HEK293 (cell line): ENCODE results near the gene SERTAD2.

Experiments
- CTCF ChIA-PET: fragments of 350-600 bp; formaldehyde crosslinking; extraction: SDS; loops from one replicate; lab custom pipeline; 2021; ENCODE audit warnings: antibody characterized with exemption; lab: Yijun Ruan, JAX
- POLR2A ChIA-PET: fragments of 300-600 bp; formaldehyde crosslinking; extraction: SDS; loops from one replicate; lab custom pipeline; 2020; ENCODE audit warnings: antibody characterized with exemption, inconsistent platforms; lab: Yijun Ruan, JAX
- H3K27ac ChIP-seq: fragments of 200-500 bp; sonication (Bioruptor generic); 2 replicates; pipeline ENCODE4 v1.5.1; 2014; ENCODE audit warnings: low read depth, low read length, control low read depth, inconsistent platforms; ENCODE audit errors: extremely low read depth
- H3K36me3 ChIP-seq, 2 experiments: fragments of 200-500 bp in 1 of 2; sonication (Bioruptor generic) in 1 of 2; 1 replicate in 1 of 2; 2 replicates in 1 of 2; pipeline ENCODE4 v1.5.1; 2014 to 2017; ENCODE audit warnings: inconsistent platforms in 2 of 2, low read length in 2 of 2; ENCODE audit not compliant: control insufficient read depth in 2 of 2, insufficient read depth in 1 of 2
- H3K4me1 ChIP-seq: fragments of 200-500 bp; sonication (Bioruptor generic); 2 replicates; pipeline ENCODE4 v1.5.1; 2014; ENCODE audit warnings: mild to moderate bottlenecking, low read length, inconsistent platforms; ENCODE audit not compliant: control insufficient read depth, insufficient read depth
- H3K4me3 ChIP-seq: 2 replicates; pipeline ENCODE4 v1.5.1; 2011; ENCODE audit warnings: low read depth, mild to moderate bottlenecking, control low read depth, low read length, moderate library complexity
- H3K9me3 ChIP-seq: fragments of 200-500 bp; sonication (Bioruptor generic); 2 replicates; pipeline ENCODE4 v1.5.1; 2014; ENCODE audit warnings: low read depth, low read length, inconsistent platforms; ENCODE audit not compliant: control insufficient read depth, insufficient read depth
- GLI4 ChIP-seq: fragments of 450-650 bp; formaldehyde crosslinking; IDR thresholded peaks from 2 replicates; pipeline ENCODE4 v1.5.1; 2016; ENCODE audit warnings: missing biosample characterization, missing genetic modification characterization
- TRIM28 ChIP-seq: IDR thresholded peaks from 2 replicates; pipeline ENCODE4 v1.6.1; 2011; ENCODE audit warnings: low read length, control low read depth, borderline replicate concordance
- ZNF138 ChIP-seq: fragments of 450-650 bp; formaldehyde crosslinking; IDR thresholded peaks from 2 replicates; pipeline ENCODE4 v1.5.1; 2016; ENCODE audit warnings: missing biosample characterization, missing genetic modification characterization, borderline replicate concordance
- ZNF202 ChIP-seq: fragments of 450-650 bp; formaldehyde crosslinking; IDR thresholded peaks from 2 replicates; pipeline ENCODE4 v1.5.1; 2016; ENCODE audit warnings: missing biosample characterization, missing genetic modification characterization, borderline replicate concordance
- ZNF214 ChIP-seq: fragments of 450-650 bp; formaldehyde crosslinking; IDR thresholded peaks from 2 replicates; pipeline ENCODE4 v1.5.1; 2017; ENCODE audit warnings: missing biosample characterization, mild to moderate bottlenecking, missing genetic modification characterization, borderline replicate concordance
- ZNF274 ChIP-seq, 2 experiments: fragments of 200-500 bp in 1 of 2; fragments of 450-650 bp in 1 of 2; sonication (Bioruptor generic) in 1 of 2; formaldehyde crosslinking in 1 of 2; IDR thresholded peaks; 2 replicates each; pipeline versions ENCODE4 v1.5.1 to v1.6.1; 2014 to 2016; ENCODE audit warnings: borderline replicate concordance in 1 of 2, inconsistent platforms in 1 of 2, low read length in 1 of 2, missing biosample characterization in 1 of 2, missing genetic modification characterization in 1 of 2
- ZNF335 ChIP-seq: fragments of 450-650 bp; formaldehyde crosslinking; conservative IDR thresholded peaks from 2 replicates; pipeline ENCODE4 v1.5.1; 2016; ENCODE audit warnings: missing biosample characterization, missing genetic modification characterization
- ZNF404 ChIP-seq: fragments of 450-650 bp; formaldehyde crosslinking; IDR thresholded peaks from 2 replicates; pipeline ENCODE4 v1.5.1; 2017; ENCODE audit warnings: missing biosample characterization, missing genetic modification characterization
- ZNF416 ChIP-seq: fragments of 450-650 bp; formaldehyde crosslinking; IDR thresholded peaks from 2 replicates; pipeline ENCODE4 v1.5.1; 2016; ENCODE audit warnings: missing biosample characterization, missing genetic modification characterization
- ZNF473 ChIP-seq: fragments of 450-650 bp; formaldehyde crosslinking; IDR thresholded peaks from 2 replicates; pipeline ENCODE4 v1.5.1; 2017; ENCODE audit warnings: missing biosample characterization, missing genetic modification characterization
- ZNF530 ChIP-seq: fragments of 450-650 bp; formaldehyde crosslinking; IDR thresholded peaks from 2 replicates; pipeline ENCODE4 v1.5.1; 2016; ENCODE audit warnings: low read depth, missing biosample characterization, missing genetic modification characterization
- ZNF560 ChIP-seq: fragments of 450-650 bp; formaldehyde crosslinking; IDR thresholded peaks from 2 replicates; pipeline ENCODE4 v1.5.1; 2017; ENCODE audit warnings: missing biosample characterization, missing genetic modification characterization, borderline replicate concordance
- ZNF610 ChIP-seq: fragments of 450-650 bp; formaldehyde crosslinking; IDR thresholded peaks from 2 replicates; pipeline ENCODE4 v1.5.1; 2016; ENCODE audit warnings: missing biosample characterization, missing genetic modification characterization, borderline replicate concordance
- ZNF76 ChIP-seq: fragments of 450-650 bp; formaldehyde crosslinking; IDR thresholded peaks from 2 replicates; pipeline ENCODE4; 2016; ENCODE audit warnings: low read depth, missing biosample characterization, missing genetic modification characterization, borderline replicate concordance
- TF ChIP-seq, protein P1 (sequence below): fragments of 450-650 bp; formaldehyde crosslinking; IDR thresholded peaks from 2 replicates; pipeline ENCODE4 v1.5.1; 2016; ENCODE audit warnings: missing biosample characterization, missing genetic modification characterization
- TF ChIP-seq, protein P2 (sequence below): fragments of 450-650 bp; formaldehyde crosslinking; IDR thresholded peaks from 2 replicates; pipeline ENCODE4 v1.5.1; 2016; ENCODE audit warnings: missing biosample characterization, missing genetic modification characterization

Gene SERTAD2

DNA sequence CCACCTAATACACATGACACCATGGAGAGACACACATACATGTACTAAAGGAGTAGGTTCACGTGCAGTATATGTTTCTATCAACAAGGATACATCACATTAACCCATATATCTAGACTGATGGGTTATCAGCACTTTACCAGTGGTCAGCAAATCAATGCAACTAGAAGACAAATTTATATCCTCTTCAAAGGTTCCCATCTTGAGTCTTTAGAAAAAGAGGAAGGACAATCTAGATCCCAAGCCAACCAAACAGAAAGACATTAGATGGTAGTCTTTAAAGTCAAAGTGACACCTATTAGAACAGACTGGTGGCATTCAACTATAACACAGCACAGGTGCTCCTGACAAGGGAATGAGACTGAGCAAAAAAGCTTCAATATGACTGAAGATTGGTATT, 13.8 kb upstream of the SERTAD2 start:
- TF ChIP-seq, protein P1, sequence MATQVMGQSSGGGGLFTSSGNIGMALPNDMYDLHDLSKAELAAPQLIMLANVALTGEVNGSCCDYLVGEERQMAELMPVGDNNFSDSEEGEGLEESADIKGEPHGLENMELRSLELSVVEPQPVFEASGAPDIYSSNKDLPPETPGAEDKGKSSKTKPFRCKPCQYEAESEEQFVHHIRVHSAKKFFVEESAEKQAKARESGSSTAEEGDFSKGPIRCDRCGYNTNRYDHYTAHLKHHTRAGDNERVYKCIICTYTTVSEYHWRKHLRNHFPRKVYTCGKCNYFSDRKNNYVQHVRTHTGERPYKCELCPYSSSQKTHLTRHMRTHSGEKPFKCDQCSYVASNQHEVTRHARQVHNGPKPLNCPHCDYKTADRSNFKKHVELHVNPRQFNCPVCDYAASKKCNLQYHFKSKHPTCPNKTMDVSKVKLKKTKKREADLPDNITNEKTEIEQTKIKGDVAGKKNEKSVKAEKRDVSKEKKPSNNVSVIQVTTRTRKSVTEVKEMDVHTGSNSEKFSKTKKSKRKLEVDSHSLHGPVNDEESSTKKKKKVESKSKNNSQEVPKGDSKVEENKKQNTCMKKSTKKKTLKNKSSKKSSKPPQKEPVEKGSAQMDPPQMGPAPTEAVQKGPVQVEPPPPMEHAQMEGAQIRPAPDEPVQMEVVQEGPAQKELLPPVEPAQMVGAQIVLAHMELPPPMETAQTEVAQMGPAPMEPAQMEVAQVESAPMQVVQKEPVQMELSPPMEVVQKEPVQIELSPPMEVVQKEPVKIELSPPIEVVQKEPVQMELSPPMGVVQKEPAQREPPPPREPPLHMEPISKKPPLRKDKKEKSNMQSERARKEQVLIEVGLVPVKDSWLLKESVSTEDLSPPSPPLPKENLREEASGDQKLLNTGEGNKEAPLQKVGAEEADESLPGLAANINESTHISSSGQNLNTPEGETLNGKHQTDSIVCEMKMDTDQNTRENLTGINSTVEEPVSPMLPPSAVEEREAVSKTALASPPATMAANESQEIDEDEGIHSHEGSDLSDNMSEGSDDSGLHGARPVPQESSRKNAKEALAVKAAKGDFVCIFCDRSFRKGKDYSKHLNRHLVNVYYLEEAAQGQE = 0 out of 2 replicates have a peak, but pooled peaks have one; percentile 33
- no peak for TF ChIP-seq ZNF473 (tag by site-specific recombination)
- no peak for TF ChIP-seq ZNF560
- ChIA-PET POLR2A (no interaction called here), CTCF (interaction anchor here (1.0 to 2.4 kb wide), 2 partner anchors 12 to 13 kb away, joined by 3 to 10 read pairs; partner anchors contain the start of gene SERTAD2)
- no peaks in the 10 kb centered on the region for H3K9me3 ChIP-seq
- no peaks in the 10 kb centered on the region for H3K36me3 ChIP-seq
- no peak overlapping the region for H3K4me3 ChIP-seq
- no peak overlapping the region for H3K27ac ChIP-seq
- peaks cover 4% of the 10 kb centered on the region for H3K4me1 ChIP-seq

DNA sequence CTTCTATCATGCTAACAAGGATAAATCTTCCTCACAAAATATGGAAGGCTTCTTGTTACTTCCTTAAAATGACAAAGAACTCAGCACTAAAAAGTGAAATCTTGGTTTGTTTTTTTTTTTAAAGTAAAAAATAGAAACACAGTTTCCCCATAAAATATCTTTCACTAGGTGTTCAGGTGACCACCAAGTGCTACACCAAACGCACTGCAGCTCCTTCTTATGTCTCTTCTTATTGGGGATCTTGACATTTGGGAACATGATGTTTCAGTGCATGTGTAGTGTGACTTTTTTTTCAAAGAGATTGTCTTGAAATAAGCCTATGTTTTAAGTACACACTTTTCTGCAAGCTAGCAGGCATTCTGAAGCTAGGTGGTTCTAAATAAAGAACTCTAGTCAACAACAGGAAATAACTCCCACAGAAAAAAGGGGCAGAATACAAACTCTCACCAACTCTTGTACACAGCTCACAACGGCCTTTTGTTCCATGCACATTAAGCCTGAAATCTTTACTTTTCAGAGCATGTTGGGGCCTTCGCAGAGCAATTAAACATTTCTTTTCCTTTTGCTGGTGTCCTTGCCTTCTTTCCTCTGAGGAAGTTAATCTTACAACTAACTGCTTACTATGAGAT, 13.2 kb upstream of the SERTAD2 start:
- Histone ChIP-seq H3K4me1 (0 out of 2 replicates have a peak, but pooled peaks cover 3% of the 10 kb centered on the region), H3K4me3 (no peak overlapping the region), H3K27ac (no peak overlapping the region), H3K36me3 (no peaks in the 10 kb centered on the region), H3K9me3 (no peaks in the 10 kb centered on the region)
- TF ChIP-seq ZNF202 (no peak), ZNF138 (tag by site-specific recombination) (no peak), ZNF76 (tag by site-specific recombination) (no peak), ZNF530 (tag by site-specific recombination) (no peak), ZNF214 (no peak), ZNF404 (tag by site-specific recombination) (no peak), TRIM28 (no peak), ZNF274 (IDR thresholded peaks at IDR 0.05; ENCODE audit: low read length) (no peak), ZNF274 (tag by site-specific recombination; IDR thresholded peaks at IDR 0.05; ENCODE audit: borderline replicate concordance) (no peak), ZNF335 (tag by site-specific recombination) (no peak), ZNF610 (tag by site-specific recombination) (no peak), ZNF416 (tag by site-specific recombination) (no peak)
- TF ChIP-seq, protein P2, sequence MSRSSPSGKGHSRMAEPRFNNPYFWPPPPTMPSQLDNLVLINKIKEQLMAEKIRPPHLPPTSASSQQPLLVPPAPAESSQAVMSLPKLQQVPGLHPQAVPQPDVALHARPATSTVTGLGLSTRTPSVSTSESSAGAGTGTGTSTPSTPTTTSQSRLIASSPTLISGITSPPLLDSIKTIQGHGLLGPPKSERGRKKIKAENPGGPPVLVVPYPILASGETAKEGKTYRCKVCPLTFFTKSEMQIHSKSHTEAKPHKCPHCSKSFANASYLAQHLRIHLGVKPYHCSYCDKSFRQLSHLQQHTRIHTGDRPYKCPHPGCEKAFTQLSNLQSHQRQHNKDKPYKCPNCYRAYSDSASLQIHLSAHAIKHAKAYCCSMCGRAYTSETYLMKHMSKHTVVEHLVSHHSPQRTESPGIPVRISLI = no peak
- CTCF ChIA-PET = interaction anchor here (2.4 kb wide), 1 partner anchor 12 kb away, joined by 10 read pairs; the partner anchor contains the start of gene SERTAD2
- POLR2A ChIA-PET = no interaction called here

DNA sequence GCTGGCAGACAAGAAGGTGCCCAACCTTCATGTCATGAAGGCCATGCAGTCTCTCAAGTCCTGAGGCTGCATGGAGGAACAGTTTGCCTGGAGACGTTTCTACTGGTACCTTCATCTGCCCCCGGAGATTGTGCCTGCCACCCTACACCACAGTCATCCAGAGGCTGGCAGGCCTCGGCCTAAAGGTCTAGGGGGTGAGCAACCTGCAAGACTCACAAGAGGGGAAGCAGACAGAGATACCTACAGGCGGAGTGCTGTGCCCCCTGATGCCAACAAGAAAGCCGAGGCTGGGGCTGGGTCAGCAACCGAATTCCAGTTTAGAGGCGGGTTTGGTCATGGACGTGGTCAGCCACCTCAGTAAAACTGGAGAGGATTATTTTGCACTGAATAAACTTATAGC, 12.0 kb upstream of the SERTAD2 start:
- Histone ChIP-seq H3K4me1 (peaks cover 4% of the 10 kb centered on the region; the same call in 1 of the 2 replicates), H3K9me3 (no peaks in the 10 kb centered on the region), H3K4me3 (no peak overlapping the region), H3K27ac (no peak overlapping the region), H3K36me3 (no peaks in the 10 kb centered on the region)
- CTCF ChIA-PET = interaction anchor here (0.6 to 2.4 kb wide), 3 partner anchors 11 to 203 kb away, joined by 3 to 10 read pairs (median 4); partner anchors contain the start of gene SERTAD2
- POLR2A ChIA-PET = no interaction called here
- TF ChIP-seq ZNF560 = no peak
- TF ChIP-seq GLI4 = no peak
